ENCODE results near the gene RAB23. TPM values are rescaled to one million over a fixed set of nuclear protein-coding genes. Genes with fewer than 3 reads are reported as not detected.
A peak's percentile ranks its signal among the peaks of the same experiment; 100 is the strongest.

Gene RAB23
- total RNA-seq, 4 donors from 2014 or later = 54.4 to 95.3 (median 68.5) TPM

DNA sequence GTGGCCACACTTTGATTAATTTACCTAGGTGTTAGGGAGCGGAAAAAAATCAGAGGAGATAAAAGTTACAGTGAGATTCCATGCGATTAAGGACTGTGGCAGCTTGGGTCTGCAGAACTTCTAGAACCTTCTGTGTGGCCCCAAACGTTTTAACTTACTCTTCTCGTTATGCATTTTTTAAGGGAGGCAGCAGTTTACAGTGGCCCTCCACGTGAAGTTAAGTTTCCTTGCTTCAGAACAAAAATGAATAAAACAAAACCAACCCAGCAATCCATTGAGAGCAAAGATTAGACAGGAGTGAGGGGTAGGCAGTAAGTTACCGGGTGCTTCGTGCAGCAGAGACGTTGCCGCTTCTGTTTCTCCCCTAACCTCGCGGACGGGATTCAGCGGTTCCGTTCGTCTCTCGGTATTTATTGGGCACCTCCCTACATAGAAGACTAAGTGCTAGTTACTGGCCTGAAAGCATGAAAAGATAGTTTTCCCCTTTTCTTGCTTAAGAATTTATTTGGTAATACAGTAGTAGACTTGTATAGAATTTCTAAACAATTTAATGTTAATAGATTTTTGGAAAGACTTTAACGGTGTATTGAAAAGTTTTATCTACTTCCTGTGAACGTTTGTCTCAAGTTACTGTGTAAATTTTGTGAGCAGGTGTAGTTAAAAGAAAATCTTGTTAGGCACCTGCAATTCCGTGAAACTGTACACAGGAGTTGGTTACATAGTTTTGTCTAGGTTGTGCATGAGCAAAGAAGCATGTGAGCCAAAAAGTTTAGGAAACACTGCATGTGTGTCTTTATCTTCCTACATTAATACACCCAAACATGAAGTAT is 48.8 kb downstream of the RAB23 start:
- Histone ChIP-seq H3K9me3 (no peaks in the 10 kb centered on the region), H3K4me3 (peak overlapping the region; percentile 55 to 83), H3K36me3 (no peaks in the 10 kb centered on the region), H3K4me1 (no peaks in the 10 kb centered on the region), H3K27me3 (no peaks in the 10 kb centered on the region), H3K27ac (peak overlapping the region; percentile 98)
- intact Hi-C loops (cut with DNase I; ENCODE audit: low total_unique reads) = loop anchor here (10.0 kb wide), 1 partner anchor 142 kb away; the partner anchor contains the start of gene PRIM2
- no peak for TF ChIP-seq POLR2A (IDR thresholded peaks at IDR 0.05)
- TF ChIP-seq, protein P1, sequence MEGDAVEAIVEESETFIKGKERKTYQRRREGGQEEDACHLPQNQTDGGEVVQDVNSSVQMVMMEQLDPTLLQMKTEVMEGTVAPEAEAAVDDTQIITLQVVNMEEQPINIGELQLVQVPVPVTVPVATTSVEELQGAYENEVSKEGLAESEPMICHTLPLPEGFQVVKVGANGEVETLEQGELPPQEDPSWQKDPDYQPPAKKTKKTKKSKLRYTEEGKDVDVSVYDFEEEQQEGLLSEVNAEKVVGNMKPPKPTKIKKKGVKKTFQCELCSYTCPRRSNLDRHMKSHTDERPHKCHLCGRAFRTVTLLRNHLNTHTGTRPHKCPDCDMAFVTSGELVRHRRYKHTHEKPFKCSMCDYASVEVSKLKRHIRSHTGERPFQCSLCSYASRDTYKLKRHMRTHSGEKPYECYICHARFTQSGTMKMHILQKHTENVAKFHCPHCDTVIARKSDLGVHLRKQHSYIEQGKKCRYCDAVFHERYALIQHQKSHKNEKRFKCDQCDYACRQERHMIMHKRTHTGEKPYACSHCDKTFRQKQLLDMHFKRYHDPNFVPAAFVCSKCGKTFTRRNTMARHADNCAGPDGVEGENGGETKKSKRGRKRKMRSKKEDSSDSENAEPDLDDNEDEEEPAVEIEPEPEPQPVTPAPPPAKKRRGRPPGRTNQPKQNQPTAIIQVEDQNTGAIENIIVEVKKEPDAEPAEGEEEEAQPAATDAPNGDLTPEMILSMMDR (IDR thresholded peaks at IDR 0.05) = no peak
- peak in 1 of 2 donors; percentile 22 for DNase-seq

DNA sequence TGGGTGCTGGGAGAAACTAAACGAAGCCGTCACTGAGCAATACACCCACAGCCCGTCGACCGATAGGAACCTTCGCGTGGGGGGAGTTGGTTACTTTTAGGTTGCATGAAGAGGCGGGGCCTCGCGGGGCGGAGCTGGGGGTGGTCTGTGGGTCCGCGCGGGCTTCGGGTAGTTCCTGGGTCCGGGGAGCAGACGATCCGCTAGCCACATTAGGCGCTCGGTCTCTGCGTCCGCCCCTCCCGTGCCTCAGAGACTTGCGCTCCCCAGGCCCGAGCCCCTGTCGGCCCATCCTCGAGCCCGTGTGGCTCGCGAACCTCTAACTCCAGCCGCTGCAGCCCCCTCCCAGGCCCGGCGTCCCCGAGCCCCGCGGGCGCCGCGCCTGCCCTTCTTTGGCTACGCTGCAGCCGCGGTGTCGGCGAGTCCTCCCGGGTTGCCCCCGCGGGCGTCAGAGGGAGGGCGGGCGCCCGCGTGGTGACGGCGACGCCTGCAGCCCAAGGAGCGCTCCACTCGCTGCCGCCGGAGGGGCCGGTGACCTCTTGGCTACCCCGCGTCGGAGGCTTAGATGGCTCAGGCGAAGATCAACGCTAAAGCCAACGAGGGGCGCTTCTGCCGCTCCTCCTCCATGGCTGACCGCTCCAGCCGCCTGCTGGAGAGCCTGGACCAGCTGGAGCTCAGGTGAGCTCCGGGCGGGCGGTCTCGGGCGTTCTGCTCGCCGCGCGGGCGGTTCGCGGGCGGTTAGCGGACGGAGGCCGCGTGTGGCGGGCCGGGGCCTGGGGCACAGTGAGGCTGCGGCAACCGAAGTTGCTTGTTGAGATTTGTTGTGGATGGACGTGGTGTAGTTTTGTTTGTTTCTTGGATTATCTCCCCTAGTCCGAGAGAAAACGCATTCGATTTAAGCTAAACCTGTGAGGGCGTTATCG is 49.7 kb downstream of the RAB23 start, which contains the start of gene BAG2:
TSS of gene BAG2 (plus strand) at position 191 of the 920 bp plus-strand sequence. CDS start at position 563, 372 bp downstream.
- intact Hi-C loops (cut with DNase I; ENCODE audit: low total_unique reads) = loop anchor here (10.0 kb wide), 1 partner anchor 142 kb away; the partner anchor contains the start of gene PRIM2
- H3K9me3 ChIP-seq = no peaks in the 10 kb centered on the region
- H3K27ac ChIP-seq = peak within 1 kb of the TSS; percentile 98
- TF ChIP-seq, protein P1 (IDR thresholded peaks at IDR 0.05) = peak; percentile 11 to 54 (median 24)
- peak; percentile 79 to 90 for TF ChIP-seq POLR2A (IDR thresholded peaks at IDR 0.05)
- no peaks in the 10 kb centered on the region for H3K36me3 ChIP-seq
- no peaks in the 10 kb centered on the region for H3K4me1 ChIP-seq
- DNase-seq = peak; percentile 93 to 97
- H3K27me3 ChIP-seq = no peaks in the 10 kb centered on the region
- peak within 1 kb of the TSS; percentile 55 to 83 for H3K4me3 ChIP-seq

DNA sequence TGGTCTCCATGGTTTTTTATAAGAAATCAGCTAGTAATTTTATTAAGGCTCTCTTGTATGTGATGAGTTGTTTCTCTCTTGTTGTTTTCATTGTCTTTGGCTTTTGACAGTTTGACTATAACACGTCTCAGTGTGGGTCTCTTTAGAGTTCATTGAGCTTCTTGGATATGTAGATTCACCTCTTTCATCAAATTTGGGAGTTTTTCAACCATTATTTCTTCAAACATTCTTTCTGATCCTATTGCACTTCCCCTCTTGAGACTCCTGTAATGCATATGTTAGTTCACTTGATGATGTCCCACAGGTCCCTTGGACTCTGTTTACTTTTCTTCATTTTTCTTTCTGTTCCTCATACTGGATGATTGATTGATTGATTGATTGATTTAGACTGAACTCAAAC is 57.0 kb downstream of the RAB23 start:
- intact Hi-C loops (cut with DNase I; ENCODE audit: low total_unique reads) = no loop called here
- DNase-seq = no peak
- no peak overlapping the region for H3K4me3 ChIP-seq
- peaks cover 0 to 14% of the 10 kb centered on the region in 2 donors for H3K9me3 ChIP-seq
- no peak for TF ChIP-seq POLR2A (IDR thresholded peaks at IDR 0.05)
- TF ChIP-seq, protein P1 (IDR thresholded peaks at IDR 0.05) = no peak
- H3K4me1 ChIP-seq = no peaks in the 10 kb centered on the region
- no peak overlapping the region for H3K27ac ChIP-seq
- H3K36me3 ChIP-seq = no peaks in the 10 kb centered on the region
- no peaks in the 10 kb centered on the region for H3K27me3 ChIP-seq

DNA sequence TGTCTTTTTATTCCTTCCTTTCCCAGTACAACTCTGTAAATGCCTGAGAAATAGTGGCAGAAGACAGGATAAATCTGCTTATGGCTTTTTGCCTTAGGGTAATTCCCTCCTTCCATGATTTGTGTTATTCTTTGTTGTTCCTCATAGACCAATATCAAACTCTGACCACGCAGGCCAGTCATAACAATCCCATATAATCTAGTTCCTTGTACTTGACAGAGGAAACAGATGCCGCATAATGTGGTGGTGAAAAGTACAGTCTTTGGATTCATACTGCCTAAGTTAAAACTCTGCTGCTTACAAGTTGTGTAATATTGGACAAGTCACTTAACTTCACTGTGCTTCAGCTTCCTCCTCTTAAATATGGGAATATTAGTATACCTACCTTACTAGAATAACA is 58.2 kb downstream of the RAB23 start:
- DNase-seq = no peak
- Histone ChIP-seq H3K27ac (no peak overlapping the region), H3K9me3 (peaks cover 0 to 14% of the 10 kb centered on the region in 2 donors), H3K36me3 (no peaks in the 10 kb centered on the region), H3K4me3 (no peak overlapping the region), H3K4me1 (no peaks in the 10 kb centered on the region), H3K27me3 (no peaks in the 10 kb centered on the region)
- no peak for TF ChIP-seq POLR2A (IDR thresholded peaks at IDR 0.05)
- TF ChIP-seq, protein P1 (IDR thresholded peaks at IDR 0.05) = no peak
- intact Hi-C loops (cut with DNase I; ENCODE audit: low total_unique reads) = no loop called here

All from uterus (tissue), 4 donors.